ENCODE data around the gene SENP1.

Gene SENP1

DNA sequence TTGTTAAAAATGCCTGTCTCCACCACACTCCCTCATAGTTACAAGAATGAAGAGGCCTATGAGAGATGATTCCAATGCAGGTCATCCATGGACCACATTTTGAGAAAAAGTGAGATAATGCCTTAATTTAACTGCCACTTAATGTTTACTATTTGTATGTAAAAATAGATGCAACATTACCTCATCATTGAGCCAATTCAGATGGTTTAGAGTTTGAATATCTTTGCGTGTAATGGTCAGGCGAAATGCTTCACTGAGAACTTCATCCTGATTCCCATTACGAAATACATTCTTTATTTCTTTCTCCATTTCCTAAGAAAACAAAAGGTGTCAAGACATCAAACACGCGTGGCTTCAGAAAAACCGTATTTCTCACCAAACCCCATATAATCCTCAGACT lies 42.3 kb downstream of the SENP1 start:
- no peak for DNase-seq

DNA sequence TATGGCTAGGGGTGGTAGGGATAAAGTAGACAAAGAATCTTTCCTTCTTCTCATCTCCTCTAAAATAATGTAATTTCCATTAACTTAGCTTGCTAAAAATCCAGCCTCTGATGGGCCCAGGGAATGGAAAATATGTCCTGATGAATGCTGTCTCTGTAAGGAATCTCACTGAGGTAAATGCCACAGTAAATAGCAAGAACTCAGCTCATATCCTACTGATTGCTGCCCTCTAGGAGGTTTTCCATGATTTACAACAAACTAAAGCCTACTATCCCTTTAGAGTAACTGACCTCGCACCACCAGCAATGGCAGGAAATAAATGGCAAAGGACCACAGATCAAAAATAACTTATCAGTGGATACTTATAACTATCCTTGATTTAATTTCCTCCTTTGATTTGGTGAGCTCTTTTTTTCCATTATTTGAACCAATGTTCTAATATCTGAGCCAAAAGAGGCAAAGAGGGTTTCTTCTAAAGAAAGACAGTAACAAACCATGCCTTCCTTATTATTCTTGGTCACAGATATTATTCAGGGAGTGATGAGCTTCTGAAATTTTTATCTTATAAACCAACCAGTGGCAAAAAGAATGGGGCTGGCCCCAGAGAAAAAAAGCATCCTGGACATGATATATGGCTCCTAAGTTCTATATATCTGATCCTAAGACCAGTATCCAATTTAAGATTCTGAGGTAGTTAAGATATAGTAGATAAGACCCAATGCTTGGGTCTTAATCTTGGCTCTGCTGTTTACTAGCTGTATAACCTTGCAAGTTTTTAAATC lies 43.8 kb downstream of the SENP1 start:
- DNase-seq = no peak

DNA sequence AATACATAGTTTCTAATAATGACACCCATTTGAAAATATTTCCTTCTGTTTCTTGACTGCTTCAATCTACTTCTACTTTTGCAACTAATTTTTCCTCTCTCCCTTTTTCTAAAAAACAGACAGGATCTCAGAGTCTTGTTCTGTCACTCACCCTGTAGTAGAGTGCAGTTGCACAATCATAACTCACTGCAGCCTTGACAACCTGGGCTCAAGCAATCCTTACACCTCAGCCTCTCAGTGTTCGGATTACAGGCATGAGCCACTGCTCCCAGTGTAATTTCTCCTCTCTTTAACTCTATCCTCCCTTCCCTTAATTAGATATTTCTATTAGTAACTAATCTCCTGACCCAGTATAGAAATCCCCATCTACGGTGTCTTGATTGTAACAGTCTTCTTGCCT lies 45.4 kb downstream of the SENP1 start:
- no peak for DNase-seq

DNA sequence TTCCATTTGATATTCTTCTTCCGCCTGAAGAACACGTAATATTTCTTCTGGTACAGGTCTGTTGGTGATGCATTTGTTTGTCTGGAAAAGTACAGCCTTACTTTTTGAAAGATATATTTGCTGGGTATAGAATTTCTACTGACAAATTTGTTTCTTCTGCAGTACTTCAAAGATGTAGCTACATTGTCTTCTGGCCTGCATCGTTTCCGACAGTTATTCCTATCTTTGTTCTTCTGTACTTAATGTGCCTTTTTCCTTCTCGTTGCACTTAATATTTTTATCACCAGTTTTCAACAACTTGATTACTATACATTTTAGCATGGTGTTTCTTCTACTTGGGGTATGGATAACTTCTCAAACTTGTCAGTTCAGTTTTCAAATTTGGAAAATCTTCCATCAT lies 47.1 kb downstream of the SENP1 start:
- DNase-seq = no peak

DNA sequence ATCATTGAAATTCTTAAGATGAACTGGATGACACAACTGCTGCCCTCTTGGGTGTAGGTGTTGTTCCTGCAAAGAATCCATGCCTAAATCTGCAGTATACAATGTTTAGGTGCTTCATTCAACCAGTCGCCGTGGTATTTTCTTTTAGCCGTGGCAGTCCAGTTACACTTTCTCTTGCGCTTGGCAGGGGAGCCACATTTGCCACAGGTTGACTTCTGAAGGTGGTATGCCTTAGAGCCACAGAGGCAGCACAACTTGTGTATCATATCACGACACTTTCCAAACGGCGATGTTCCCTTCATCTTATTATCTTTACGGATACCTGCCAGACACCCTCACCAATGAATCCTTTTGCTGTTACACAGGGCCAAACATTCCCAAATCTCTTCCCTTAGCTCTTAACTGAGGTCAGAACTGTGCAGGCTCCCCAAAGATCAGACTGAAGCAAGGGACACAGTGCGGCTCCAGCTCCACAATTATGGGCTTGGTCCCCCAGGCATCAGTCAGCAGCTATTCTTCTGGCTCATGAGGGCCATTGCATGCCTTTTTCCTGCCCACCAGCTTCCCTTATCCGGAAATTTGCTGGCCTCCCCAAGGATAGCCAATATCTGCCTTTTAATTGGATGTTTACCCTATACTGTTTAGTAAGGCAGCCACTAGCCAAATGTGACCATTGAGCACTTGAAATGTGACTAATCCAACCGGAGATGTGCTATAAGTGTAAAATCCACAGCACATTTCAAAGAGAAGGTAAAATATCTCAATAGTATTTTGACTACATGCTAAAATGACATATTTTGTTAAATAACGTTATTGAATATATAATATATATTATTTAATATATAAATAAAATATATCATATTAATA lies 50.7 kb downstream of the SENP1 start:
- no peak for DNase-seq

DNA sequence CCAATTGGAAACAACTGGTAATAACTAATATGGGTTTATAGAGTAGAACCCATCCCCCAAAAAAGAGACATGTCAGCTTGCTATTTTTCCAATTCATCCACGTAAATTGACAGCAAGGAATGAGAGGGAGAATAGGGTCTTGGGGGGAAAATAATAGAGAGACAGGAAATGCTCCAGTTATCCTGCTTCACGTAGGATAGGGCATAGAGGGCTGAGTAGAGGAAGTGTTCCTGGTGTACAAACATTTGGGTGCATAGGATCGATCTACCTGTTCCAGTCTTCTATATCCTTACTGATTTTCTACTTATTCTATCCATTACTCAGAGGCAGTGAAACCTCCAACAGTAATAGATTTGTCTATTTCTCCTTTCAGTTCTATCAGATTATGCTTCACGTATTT lies 52.0 kb downstream of the SENP1 start:
- DNase-seq = no peak

DNA sequence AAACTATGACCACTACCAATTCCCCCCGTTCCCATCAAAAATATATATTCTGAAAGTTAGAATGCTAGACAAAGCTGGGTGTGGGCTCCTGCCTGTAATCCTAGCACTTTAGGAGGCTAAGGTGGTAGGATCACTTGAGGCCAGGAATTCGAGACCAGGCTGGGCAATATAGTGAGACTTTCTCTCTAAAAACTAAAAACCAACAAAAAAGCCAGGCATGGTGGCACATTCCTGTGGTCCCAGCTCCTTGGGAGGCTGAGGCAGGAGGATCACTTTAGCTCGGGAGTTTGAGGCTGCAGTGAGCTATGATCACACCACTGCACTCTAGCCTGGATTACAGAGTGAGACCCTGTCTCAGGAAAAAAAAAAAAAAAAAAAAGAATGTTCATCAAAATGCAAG lies 52.8 kb downstream of the SENP1 start:
- DNase-seq = no peak

DNA sequence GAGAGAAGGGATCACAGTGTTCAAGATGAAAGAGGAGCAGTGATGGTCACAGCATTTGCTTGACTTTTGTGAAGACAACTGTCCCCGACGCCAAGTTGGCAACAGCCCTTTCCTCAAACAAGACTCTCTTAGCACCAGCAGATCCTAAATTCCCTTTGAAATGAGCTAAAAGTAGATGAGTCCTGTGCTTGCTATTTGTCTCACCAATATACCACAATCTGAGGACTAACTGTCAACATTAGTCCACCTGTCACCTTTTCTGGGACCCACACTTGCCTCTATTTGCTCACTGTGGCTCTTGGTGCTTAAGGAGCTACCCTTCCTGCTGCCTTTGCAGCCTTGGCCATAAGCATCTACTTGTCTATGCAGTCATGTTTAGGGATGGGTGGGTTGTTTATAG lies 54.2 kb downstream of the SENP1 start:
- DNase-seq = no peak

DNA sequence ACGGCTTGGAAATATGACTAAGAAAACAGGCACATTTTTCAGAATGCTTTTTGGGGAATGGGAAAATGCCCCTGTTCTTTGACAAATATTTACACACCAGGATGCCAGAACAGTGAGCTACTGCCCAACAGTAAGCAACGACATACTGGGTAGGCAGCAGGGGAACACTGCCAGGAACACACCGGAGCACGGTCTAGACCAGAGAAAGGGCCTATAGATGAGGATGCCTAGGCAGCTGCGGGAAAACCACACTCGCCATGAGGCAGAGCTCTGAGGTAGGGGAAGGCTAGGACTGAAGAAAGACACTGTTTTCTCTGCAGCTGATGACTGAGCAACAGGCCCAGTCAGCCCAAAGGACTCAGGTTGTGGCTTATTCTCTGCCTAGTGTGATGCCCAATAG lies 55.7 kb downstream of the SENP1 start:
- DNase-seq = no peak

DNA sequence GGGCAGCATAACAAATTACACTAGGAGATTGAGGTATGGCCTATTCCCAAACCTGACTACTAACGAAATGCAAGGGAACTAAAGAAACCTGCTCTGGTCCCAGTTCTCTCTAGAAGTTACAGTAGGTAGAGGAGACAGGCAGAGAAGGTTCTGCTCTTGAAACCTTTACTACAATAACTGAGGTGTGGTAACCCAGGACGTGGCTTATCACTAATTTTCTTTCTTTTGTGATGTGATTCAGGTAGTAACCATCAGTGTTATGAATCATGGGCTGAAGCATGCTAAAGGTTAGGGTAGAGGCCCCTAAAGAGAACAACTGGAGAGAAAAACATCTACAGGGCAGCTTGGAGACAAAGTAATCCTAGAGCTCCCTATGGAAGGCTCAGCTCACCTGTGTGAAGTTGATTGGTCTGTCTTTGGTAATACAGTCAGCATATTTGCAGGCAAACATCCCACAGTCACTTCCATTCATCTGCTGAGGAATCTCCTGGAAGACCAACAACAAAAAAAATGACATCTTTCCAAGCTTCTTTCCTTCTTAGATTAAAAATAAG lies 59.8 kb downstream of the SENP1 start:
- no peak for DNase-seq

DNA sequence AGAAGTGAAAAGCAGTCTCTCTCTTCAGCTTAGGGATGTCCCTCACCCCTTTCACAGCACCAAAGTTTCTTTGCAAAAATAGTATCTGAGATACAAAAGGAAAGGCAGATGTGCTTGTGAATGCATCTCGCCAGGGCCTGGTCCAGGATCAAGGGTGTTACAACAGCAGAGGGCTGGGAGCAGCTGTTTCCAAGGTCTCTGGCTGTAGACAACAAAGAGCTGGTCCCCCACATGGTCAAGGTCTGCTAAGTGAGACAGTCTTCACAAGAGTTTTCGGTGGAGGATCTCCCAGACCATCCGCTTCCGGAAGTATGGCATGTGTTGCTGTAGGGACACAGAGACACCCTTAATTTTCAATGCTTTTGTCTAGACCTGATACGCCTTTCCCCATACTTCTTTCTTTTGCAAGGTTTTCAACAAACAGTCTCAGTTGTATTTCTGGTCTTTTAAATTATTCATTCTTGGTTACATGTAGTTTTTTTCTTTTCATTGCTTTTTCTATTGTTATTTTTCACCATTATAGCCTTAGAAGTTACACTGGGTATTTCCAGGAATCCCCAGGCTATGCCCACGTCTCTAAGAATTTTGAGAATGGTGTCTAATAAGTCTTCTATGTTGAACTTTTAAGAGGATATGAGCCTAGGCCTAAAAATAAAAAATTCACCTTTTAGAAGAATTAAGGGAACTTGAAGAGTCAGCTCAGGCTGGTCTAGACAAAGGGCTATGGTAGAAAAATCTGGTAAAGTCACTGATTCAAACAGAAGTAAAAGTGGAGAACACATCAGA lies 60.6 kb downstream of the SENP1 start:
- no peak for DNase-seq

DNA sequence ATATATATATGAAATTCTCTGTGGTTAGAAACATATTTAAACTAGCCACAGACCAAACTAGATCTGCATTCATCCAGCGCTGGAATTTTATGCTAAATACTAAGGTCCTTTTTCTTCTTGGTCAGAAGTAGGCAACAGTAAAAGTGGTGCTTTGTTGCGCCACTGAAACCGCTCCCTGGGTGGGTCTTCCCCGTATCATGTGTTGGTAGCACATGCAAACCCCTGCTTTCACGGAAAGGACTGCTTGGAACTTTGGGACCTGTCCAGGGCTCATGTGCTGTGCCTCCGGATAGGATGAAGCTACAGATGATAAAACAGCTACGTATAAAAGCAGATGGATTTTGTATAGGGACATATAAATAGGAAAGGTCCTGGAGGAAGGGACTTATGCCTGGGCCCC lies 61.5 kb downstream of the SENP1 start:
- DNase-seq = no peak

DNA sequence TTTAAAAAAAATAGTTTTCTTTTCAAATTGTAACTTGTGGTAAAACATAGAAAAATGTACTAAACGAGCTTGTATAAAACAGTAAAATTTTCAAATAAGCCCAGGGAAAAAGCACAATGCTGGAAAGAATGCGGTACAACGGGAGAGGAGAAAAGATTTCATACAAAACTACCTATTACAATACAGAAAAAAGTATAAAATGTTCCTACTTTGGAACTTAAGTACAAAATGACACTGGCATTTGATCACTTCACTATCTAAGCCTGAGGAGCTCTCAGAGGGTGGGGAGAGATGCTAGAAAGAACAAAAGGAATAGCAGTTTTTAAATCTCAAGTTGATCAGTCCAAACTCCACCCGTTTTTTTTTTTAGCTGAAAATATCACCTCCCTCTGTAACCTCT lies 62.1 kb downstream of the SENP1 start:
- no peak for DNase-seq

DNA sequence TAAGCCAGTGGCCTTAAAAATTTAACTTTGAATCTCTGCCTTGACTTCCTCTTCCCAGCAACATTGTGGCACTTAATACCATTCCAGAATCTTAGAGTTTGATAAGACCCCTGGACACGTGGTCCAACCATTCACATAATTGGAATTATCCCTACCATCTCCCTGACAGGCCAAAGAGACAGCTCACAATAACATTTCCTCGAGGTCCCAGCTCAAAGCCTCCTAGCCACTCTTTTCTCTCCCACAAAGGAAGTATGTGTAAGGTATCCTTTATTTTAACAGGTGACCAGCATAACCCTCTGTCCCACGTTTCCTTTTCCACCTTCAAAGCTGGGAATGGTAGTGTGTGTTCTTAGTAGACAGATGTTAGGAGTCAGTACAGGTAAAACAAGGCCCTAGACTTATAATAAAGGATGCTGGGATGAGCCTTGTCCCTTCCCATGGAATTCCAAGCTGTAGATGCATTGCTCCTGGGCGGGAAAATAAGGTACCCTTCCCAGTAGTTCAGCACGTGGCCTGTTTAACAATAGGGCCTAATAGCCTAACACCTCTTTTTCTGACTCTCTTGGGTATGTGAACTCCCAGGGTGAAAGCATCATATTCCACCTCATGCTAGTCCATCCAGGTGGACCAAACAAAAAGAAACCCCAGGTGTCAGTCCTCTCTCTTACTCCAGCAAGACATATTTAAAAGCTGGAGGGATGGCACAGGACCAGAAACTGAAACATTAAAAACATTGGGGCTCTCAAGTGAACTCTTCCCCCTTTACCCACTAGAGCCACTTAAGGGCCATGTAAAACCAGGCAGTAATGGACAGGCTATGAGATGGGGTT lies 64.1 kb downstream of the SENP1 start:
- DNase-seq = no peak

DNA sequence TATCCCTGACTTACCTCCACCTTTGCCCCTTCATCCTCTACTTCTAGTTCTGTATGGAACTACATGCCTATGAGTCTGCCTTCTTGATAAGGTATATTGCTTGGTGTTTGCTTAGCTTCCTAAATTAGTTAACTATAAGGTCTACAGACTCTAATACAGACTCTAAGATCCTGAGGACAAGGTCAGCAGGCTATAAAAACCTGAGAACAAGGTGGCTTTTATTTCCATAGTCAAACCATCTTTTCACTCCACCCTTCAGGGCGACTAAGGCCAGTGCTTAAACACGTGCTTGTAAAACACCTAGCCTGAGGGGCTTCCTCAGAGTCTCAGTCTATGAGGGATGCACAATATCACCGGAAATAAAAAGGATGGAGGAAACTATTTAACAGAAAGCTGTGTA lies 65.5 kb downstream of the SENP1 start:
- DNase-seq = no peak

DNA sequence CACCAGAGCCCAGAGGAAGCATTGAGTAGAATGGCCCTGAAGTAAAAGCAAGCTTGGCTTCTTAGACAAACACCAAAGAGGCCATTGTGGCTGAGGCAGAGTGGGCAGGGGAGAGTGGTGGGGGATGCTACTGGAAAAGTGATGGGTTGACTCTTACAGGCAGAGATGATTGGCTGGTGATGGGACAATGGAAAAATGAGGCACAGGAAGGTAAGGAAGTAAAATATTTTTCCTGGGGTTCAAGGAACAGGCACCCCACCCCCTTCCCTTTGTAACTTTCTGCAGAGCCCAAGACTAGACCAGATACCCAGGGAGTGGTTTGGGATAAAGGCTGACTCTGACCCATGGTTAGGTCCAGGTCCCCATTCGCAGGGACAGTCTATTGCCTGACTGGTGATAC lies 66.7 kb downstream of the SENP1 start:
- DNase-seq = no peak

DNA sequence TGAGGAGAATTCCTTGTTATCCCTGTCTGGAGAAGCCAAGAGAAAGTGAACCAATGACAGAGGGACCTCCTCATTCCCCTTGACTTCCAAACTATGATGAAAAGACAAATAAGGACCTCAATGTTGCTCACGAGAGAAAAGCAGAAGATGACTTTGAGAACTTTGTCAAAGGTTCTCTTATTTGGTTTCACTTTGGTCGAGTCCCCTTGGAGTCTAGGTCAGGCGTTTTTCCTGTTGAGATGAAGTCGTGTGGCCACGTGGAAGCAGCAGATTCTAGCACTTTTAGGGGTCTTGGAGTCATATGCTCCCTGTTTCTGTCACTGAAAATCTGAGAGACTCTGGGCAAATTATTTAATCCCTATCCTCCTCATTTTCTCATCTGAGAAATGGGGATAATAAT lies 67.8 kb downstream of the SENP1 start:
- DNase-seq = no peak

DNA sequence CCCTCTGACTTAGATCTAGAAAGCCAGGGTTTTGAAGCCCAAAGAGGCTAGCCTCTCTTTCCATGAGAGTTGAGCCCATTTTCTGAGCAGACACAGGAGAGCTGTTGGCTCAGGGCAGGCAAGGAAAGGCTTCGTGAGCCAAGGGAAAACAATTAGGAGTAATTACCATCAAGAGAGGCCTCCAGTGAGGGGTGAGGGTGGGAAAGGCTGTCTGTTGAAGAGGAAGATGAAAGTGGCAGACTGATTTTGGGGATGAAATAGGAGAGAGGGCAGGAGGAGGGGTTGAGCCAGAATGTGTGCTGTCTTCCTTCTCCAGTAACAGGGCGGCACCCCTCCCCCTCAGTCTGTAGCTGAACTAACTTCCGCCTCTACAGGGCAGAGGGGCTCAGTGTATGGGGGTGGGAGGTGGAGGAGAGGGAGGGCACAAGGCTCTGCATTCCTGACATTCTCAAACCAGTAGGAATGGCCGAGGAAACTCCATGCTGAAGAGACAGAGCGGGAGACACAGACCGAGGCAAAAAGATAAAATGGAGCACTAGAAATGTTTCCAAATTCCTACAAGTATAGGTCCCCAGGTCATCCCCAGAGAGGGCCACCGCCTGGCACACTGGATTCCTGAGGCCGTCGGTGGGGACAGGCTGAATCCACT lies 68.5 kb downstream of the SENP1 start:
- no peak for DNase-seq

DNA sequence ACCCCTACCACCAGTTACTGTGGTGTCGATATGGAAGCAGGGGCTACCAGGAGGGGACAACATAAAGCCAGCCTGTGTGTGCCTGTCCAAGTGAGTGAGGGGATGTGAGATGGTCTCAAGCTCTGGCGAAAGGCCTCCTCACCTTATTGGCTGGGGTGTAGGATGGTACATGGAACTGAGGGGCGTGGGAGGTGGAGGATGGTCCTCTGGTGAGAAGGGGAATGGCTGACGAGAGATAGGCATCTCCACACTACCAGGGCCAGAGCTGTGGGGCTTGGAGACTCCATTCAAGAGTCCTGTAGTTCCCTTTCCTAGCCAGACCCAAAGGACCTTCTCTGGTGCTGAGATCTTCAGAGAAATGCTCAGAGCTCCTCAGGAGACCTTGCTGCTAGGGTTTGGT lies 69.1 kb downstream of the SENP1 start:
- DNase-seq = no peak

DNA sequence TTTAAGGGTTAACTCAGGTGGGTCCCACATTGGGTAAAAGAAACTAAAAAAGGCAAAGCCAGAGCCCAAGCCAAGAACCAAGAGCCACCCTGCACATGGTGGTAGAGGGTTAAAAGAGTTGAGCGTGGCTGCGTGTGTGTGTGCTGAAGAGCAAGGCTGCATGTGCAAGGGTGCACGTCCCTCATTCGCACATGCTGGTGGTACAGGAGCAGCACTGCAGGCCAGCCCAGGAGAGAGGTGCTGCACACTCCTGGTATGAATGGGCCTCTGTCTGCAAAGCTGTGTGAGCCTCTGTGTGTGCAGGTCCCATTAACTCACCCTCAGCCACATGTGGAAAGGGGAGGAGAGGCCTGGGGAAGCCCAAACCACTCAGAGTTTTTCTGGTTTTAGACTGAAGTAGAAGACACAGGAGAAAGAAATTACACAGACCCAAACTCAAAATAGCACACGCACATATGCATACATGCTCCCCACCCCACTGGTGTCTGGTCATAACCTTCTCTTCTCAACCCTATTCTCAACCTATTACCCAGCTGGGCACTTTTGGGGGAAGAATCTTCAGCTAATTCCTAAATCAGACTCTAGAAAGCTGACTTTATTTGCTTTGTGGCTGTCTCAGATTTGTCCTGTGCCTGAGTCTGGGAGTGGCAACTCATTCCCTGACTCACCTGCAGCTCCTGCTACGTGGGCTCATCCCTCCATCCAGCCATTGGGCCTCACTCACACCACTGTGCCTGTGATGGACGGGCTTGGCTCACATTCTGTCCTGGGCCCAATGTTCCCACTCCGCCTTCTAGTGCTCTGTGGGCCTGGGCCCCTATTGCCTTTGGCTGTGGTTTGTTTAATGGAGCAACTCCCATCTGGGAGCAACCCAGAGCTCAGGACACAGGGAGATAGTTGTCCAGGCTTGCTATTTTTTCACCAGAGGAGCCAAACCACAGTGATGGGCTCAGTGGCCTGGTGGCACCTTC lies 70.8 kb downstream of the SENP1 start:
- DNase-seq = no peak

DNA sequence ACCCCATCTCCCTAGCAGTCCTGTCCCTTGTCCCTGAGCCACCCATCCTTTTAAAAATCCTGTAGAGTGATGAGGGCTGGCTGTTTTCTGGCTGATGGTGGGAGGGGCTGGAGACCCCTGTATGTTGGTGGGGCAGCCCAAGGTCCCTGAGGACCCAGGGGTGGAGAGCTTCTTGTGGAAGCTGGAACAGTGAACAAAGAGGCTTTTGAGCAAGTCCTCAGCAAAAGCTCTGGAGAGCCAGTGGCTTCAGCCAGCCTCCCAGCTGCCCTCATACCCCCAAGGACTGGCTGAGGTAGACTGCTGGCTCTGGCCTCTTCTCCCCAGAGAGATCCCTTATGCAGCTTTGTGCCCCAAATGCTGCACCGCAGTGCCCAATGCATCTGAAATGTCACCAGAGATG lies 72.4 kb downstream of the SENP1 start:
- DNase-seq = no peak

All from stimulated activated CD8-positive, alpha-beta memory T cell treated with anti-CD3 and anti-CD28 coated beads, Interleukin-4, amount 100 ng/mL, for 48 hours (primary cell).